ENCODE measurements around the gene EVC. TPM values are rescaled to one million over a fixed set of nuclear protein-coding genes. Genes with fewer than 3 reads are reported as not detected.

Gene EVC
- total and polyA plus RNA-seq, 8 donors: 18.8 to 36.2 (median 31.3) TPM

- H3K36me3 ChIP-seq: peaks cover 0 to 19% of the 10 kb centered on the region in 2 donors
- no peak for ATAC-seq
- no peaks in the 10 kb centered on the region for H3K4me1 ChIP-seq
- TF ChIP-seq CTCF (IDR thresholded peaks at IDR 0.05): no peak
- H3K4me3 ChIP-seq: no peak overlapping the region
- H3K9me3 ChIP-seq: no peaks in the 10 kb centered on the region
- no peak for DNase-seq
- H3K27ac ChIP-seq: no peak overlapping the region
- intact Hi-C loops (cut with DNase I): no loop called here
- H3K27me3 ChIP-seq: no peaks in the 10 kb centered on the region
These were observed 35.2 kb downstream of the EVC start for GRCh38 chr4:5746250-5746649.

GRCh38 chr4:5746829-5747737 lies 36.1 kb downstream of the EVC start:
- Histone ChIP-seq H3K27me3 (no peaks in the 10 kb centered on the region), H3K4me1 (no peaks in the 10 kb centered on the region), H3K27ac (no peak overlapping the region), H3K9me3 (no peaks in the 10 kb centered on the region), H3K36me3 (peaks cover 0 to 19% of the 10 kb centered on the region in 2 donors), H3K4me3 (no peak overlapping the region)
- DNase-seq (no peak), ATAC-seq (peak; percentile 38)
- intact Hi-C loops (cut with DNase I): no loop called here
- TF ChIP-seq CTCF (IDR thresholded peaks at IDR 0.05): no peak

- H3K4me3 ChIP-seq: no peak overlapping the region
- H3K4me1 ChIP-seq: no peaks in the 10 kb centered on the region
- peak; percentile 47 for ATAC-seq
These were observed 36.9 kb downstream of the EVC start for GRCh38 chr4:5747738-5748375.

GRCh38 chr4:5749568-5749967 lies 38.6 kb downstream of the EVC start:
- Histone ChIP-seq H3K4me1 (no peaks in the 10 kb centered on the region), H3K36me3 (peaks cover 0 to 14% of the 10 kb centered on the region in 2 donors), H3K4me3 (no peak overlapping the region), H3K9me3 (no peaks in the 10 kb centered on the region), H3K27me3 (no peaks in the 10 kb centered on the region), H3K27ac (no peak overlapping the region)
- ATAC-seq: no peak
- peak in 1 of 4 donors; percentile 51 for DNase-seq
- no peak for TF ChIP-seq CTCF (IDR thresholded peaks at IDR 0.05)
- intact Hi-C loops (cut with DNase I): no loop called here

More at GRCh38 chr4:5747738-5748375, 36.9 kb downstream of the EVC start:
- DNase-seq: peak in 2 of 4 donors; percentile 24 to 26
- TF ChIP-seq CTCF (IDR thresholded peaks at IDR 0.05): no peak
- Histone ChIP-seq H3K27me3 (no peaks in the 10 kb centered on the region), H3K27ac (no peak overlapping the region), H3K36me3 (peaks cover 0 to 19% of the 10 kb centered on the region in 2 donors), H3K9me3 (no peaks in the 10 kb centered on the region)
- intact Hi-C loops (cut with DNase I): no loop called here

Measured in left lung (tissue), 10 donors.